SIG-M5 treated with dmso at 0.1 percent for 504 hours (cell line): Measurements from ENCODE around the gene TRERF1.

ENCODE experiments used
- DNase-seq: peaks from one replicate; lab custom pipeline; 2025; ENCODE audit not compliant: unreplicated experiment; lab: John Stamatoyannopoulos, UW

Gene TRERF1

GRCh38 chr6:42400061-42400760 lies 51.5 kb downstream of the TRERF1 start:
- DNase-seq, result no peak

DNA sequence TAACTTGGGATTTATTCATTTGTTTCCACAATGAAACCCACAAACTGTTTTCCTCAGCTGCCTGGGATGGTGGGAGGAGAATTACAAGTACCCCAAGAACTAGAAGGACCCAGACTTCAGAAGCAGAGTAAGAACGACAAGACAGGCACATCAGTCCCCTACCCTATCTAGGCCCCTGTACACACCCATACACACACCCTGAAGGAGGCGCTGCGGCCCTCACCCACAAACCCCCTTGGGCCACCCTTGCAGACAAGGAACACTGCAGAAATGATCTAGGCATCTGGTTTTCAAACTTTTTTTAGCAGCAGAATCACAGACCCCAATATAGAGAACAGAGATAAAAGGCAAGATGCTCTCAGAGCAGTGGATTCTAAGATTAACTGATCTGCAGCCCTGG lies 55.0 kb downstream of the TRERF1 start:
- no peak for DNase-seq

GRCh38 chr6:42394881-42395620 lies 56.7 kb downstream of the TRERF1 start:
- DNase-seq, result no peak

DNA sequence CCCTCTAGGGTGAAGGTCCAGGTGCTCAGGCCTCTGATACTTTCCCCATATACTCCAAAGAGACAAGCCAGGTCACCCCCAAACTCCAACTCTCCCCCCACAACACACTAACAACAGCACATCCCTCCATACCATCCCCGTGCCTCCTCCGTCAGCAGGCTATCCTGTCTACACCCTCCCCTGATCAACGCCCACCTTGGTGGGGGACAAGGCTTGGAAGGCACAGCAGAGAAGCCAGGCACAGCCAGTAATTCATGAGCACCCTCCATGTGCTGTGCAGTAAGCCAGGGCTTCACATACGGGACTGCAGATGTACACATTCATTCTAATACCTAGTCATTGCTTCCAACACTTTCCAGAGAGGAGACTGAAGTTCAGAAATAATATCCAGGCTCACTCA lies 57.6 kb downstream of the TRERF1 start:
- no peak for DNase-seq

GRCh38 chr6:42393339-42393738 lies 58.4 kb downstream of the TRERF1 start:
- DNase-seq, result no peak

GRCh38 chr6:42392833-42393232 lies 58.9 kb downstream of the TRERF1 start:
- no peak for DNase-seq

DNA sequence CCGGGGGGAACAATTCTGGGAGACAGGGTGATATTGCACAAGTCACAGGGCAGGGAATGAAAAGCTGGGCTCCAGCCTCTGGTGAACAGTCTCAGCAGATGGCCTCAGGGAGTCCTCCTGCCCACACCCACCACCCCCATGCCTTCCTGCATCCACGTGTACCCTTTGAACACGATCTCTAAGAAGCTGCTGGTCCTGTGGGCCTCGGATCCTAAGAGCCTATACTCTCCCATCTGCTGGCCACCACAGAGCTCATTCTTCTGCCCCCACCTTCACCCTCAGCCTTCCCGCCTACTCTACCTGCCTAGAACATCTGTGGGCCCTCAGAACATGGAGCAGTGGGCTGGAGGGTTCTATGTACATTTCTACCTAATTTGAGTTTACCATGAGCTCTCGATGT lies 60.3 kb downstream of the TRERF1 start:
- no peak for DNase-seq

- DNase-seq, result no peak
Observed at GRCh38 chr6:42390228-42390934, 61.3 kb downstream of the TRERF1 start.

DNA sequence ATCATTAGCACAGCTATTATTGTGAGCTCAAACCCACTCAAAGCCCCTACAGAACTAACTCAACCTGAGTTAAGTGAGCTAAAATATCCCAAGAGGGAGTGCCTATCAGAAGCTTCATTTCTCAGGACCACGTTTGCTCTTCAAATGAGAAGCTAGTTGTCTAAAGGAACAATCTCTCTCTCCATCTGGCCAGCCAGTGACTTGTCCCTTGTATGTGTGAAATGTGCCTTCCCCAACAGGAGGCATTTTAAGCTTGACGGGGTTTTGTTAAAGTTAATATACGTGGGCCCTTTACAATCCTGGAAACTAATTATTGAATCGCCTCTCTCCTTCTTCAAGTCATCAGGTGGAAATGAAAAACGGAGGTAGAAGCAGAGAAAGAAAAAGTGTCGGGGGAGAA lies 62.0 kb downstream of the TRERF1 start:
- DNase-seq, result no peak

- DNase-seq, result no peak
Observed at GRCh38 chr6:42388046-42388445, 63.7 kb downstream of the TRERF1 start.

DNA sequence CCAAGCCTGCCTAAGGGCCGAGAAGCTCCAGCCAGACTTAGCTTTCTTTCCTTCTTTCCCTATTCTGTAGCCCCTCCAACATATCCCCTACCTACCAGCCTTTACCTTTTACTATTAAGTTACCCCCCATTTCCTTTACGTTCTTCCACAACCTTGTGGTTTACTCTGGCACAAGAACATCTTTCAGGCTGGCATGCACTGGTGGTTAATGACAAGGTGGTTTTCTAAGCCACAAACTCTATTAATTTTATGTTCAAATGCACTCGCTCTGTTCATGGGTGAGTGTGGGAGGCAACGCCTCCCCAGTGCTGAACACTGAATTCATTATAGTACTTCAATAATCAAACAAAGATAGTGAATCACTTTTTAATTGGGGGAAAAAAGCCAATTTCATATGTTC lies 64.4 kb downstream of the TRERF1 start:
- no peak for DNase-seq

DNA sequence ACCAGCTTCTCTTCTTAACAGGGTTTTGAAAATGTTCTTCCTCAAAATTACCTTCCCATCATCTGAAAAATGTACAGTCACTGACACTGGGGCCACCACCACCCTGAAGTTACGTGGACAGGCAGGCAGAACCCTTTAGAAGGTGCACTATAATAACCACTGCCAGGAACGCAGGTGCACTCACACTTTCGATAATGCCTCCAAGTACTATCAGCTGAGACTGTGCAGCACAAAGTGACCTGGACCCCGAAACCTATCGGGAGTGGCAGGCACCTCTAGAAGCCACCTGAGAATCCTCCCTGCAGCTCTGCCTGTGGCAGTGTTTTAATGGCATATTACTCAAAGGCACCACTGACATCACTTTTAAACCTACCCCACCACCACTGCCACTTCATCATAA lies 66.4 kb downstream of the TRERF1 start:
- DNase-seq, result no peak

DNA sequence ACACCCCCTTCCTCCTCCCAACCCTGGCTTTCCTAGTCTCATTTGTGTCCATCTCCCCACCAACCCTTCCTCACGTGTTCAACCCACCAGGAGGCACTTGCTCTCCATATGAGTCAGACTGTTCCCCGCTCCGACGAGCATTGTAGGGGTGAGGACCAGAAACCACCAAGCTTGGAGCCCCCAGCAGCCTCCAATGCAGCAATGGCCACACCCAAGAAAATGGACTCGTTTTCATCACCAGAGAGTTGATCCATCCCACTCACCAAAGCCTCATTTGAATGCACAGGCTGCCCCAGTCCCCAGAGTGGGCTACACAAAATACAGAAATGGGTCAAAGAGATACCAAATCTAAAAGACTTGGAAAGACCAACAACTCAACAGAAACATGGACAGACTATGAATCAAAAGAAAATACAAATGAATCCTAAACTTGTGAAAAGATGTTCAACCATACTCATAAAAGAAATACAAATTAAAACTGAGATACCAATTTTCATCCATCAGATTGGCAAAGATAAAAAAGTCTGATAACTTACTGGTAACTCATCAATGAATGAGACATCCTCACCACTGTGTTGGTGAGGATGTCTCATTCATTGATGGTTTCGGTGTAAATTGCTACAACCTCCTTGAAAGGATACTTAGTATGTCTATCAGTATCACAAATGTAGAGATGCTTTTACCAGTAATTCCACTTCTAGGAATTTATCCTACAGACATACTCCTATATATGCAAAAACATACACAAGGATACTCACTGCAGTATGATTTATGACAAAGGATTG lies 68.1 kb downstream of the TRERF1 start:
- no peak for DNase-seq

DNA sequence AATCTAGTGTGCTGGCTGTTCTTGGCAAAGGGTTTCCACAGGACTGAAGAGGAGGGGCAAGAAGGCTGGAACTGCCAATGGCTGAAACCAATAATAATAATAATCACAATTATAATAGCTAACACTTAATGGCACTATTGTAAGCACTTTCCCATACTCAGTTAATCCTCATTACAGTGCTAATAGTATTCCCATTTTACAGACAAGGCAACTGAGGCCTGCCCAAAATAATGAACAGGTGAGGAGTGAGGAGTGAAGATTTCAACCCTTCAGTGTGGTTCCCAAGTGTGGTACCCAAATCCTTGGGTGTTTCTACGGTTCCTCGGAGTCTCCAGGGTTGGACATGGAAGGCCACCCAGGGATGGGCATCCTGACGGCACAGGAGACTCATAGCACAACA lies 69.9 kb downstream of the TRERF1 start:
- no peak for DNase-seq

- no peak for DNase-seq
Observed at GRCh38 chr6:42380228-42380979, 71.3 kb downstream of the TRERF1 start.

DNA sequence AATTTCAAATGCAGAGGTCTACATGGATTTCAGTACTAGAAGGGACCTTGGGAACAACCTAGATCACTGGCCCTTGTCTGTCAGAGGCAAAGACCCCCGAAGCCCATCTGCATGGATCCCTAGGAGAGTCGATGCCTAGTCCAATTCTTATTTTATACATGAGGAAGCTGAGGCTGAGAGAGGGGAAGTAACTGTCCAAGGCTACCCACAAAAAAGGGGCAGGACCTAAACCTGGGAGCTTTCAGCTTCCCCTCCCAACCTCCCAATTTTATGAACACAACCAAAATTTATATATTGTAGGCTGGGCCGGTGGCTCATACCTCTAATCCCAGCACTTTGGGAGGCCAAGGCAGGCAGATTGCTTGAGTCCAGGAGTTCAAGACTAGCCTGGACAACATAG lies 73.2 kb downstream of the TRERF1 start:
- peak; percentile 53 for DNase-seq

GRCh38 chr6:42378125-42378524 lies 73.6 kb downstream of the TRERF1 start:
- no peak for DNase-seq

- DNase-seq, result no peak
Observed at GRCh38 chr6:42375007-42375635, 76.6 kb downstream of the TRERF1 start.

GRCh38 chr6:42374018-42374669 lies 77.6 kb downstream of the TRERF1 start:
- DNase-seq, result no peak

DNA sequence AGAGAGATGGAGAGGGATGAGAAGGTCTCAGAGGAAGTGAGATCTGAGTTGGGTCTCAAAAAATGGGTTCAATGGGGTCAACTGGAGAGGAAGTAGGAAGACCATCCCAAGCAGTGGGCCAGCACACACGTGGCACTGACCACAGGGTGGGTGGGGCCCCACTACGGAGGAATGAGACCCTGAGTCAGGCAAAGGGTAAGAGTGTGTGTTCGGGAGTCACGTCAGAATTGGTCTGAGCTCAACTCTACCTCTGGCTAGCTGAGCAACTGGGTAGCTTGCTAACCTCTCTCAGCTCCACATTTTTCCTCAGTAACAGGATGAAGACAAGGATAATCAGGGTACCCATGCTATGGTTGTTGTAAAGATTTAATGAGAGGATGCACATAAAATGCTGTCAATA lies 79.0 kb downstream of the TRERF1 start:
- DNase-seq, result no peak
